Left cardiac atrium (tissue), 4 donors: ENCODE measurements around the gene ELMO2. TPM values are rescaled to one million over a fixed set of nuclear protein-coding genes. Genes with fewer than 3 reads are reported as not detected.

Experiments used
- ATAC-seq, 2 donors: fragments of 200-7000 bp; cut with Tn5 transposase; one replicate each; pipeline ENCODE4 v1.9.1; 2020; ENCODE audit warnings: mild to moderate bottlenecking in 2 of 2, moderate library complexity in 2 of 2
- DNase-seq: peaks from one replicate; pipeline ENCODE4 v3.0.0-alpha.2; 2020
- intact Hi-C, 2 donors: fragments of 100-400 bp; cut with DNase I; formaldehyde crosslinking; loops; one replicate each; pipeline versions ENCODE4 v1.14.1 to v1.15.1; 2022 to 2023
- total RNA-seq, 2 donors: library from RNA; stranded (reverse); fragmentation: NEBNext Ultra II Directional; extraction: Animal tissue kit (Norgen Biotek cat#: 25700); gene quantifications; one replicate each; pipeline ENCODE4 v1.2.1, GENCODE V29; 2021
- donor health status: DM: no; HTN: yes; CAD: no.
- donor health status: DM: no; HTN: yes; CAD: no; lungs with severe emphysema.
- donor health status: DM: yes; HTN: yes; CAD: no.
- donor health status: Dilated cardiomyopathy.

ELMO2 gene
- total RNA-seq, 2 donors from 2014 or later = 29.5 to 36.1 TPM

DNA sequence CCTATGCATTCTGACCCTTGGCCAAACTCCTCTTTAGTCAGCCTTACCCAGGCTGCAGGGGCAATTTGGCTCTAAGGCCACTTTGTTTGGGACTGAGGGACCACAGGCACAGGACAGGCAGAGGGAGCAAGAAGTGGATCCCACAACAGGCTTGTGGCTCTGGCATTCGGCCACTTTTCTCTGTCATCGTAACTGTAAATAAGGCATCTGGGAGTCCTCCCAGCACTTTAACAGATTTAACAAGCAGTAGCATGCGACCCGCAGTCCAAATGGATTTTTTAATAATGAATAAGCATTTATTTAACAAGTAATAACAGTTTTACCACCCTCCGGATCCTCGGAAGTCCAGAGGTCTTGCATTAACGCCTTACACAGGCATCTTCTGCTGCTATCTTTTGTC, 82.0 kb downstream of the ELMO2 start:
- intact Hi-C loops = no loop called here
- DNase-seq (no peak), ATAC-seq (no peak)

DNA sequence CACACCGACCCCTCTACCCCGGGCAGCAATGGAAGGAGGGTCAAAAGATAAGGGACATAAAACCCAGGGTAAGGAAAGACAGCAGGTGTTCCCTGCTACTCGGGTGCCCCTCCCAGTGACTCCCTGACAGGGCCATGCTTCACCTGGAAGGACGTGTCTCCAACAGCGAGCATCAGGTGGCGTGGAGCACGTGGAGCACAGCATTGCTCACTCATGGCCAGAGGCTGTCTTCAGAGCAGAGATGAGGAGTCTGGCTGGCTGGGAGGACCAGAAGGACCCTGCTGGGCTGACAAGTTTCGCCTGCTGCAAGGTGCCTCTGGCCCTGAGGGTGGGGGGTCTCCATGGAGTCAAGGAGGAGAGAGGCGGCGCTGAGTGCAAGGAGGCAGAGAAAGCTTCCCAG, 82.9 kb downstream of the ELMO2 start:
- intact Hi-C loops = no loop called here
- no peak for ATAC-seq
- no peak for DNase-seq

DNA sequence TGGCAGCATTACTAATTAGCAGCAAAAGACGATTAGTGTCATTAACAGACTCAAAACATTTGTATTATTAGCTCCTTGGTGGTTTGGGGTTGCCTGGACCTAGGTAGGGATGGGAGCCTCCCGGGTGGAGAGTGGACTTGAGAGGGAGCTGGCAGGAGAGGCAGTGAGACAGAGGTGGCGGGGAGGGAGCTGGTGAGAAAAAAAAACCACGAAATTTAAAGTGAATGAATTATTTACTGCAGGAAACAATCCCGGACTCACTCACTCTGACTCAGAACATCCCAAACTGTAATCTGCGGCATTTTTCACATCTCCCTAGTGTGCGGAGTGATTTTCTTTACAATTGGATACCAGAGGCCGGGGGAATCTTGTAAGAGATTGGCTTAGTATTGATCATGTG, 83.8 kb downstream of the ELMO2 start:
- no peak for DNase-seq
- intact Hi-C loops = no loop called here
- no peak for ATAC-seq

DNA sequence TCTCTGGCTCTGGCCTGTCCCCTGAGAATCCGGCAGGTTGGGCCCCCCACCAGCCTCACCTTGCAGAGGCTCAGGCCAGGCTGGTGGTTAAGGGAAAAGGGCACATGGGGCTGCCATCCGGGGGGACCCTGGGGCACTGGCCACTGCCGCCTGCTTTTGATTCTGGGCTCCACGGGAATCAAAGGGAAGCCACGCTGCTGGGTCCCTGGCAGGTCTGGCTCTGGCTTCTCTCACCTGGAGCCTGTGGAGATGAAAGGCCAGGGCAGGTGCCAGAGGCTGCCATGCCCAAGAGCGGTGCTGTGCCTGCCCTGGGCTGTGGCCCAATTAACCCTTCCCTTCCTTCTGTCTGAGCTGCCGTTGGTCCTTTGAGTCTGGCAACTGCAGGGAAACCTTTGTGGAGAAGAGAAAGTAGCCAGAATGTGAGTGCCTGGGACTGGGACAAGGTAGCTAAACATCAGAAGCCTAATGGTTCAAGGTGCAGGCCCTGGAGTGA, 88.7 kb downstream of the ELMO2 start:
- intact Hi-C loops = no loop called here
- ATAC-seq = no peak
- no peak for DNase-seq

GRCh38 chr20:46316984-46317684, 89.3 kb downstream of the ELMO2 start:
- intact Hi-C loops = no loop called here
- ATAC-seq (no peak), DNase-seq (no peak)

Other genes with a start within 250 kb of the ELMO2 start
- gene CDH22, start 98.1 kb downstream of the ELMO2 start, total RNA-seq = 1 to 10 TPM; 5.8 to 5.9 TPM
- gene ZNF334, start 106.9 kb upstream of the ELMO2 start, total RNA-seq = 1 to 10 TPM in 1 of 2 donors, under 1 TPM in 1; 0.99 to 1.3 TPM
- gene OCSTAMP, start 144.0 kb upstream of the ELMO2 start, total RNA-seq = not detected
- gene SLC13A3, start 244.8 kb upstream of the ELMO2 start, total RNA-seq = 1 to 10 TPM in 1 of 2 donors, under 1 TPM in 1; 0.71 to 2.5 TPM